Right lobe of liver (tissue), 4 donors: ENCODE data around the gene THAP4.

Source experiments
- CTCF ChIP-seq, 4 donors: fragments of 200-600 bp in 3 of 4; fragments of 450-650 bp in 1 of 4; IDR thresholded peaks; one replicate each; pipeline versions ENCODE4 v1.5.1 to v1.8.0; 2016 to 2022; ENCODE audit warnings: antibody characterized with exemption in 4 of 4, mild to moderate bottlenecking in 2 of 4
- POLR2A ChIP-seq: fragments of 450-650 bp; IDR thresholded peaks from one replicate; pipeline ENCODE4 v1.6.1; 2017; ENCODE audit warnings: antibody characterized with exemption, mild to moderate bottlenecking
- donor health status: DM: no; HTN: no; CAD: no.
- donor health status: DM: no; HTN: no; CAD: no.
- donor health status: DM: no; HTN: yes; CAD: no.

- no peak for TF ChIP-seq CTCF (IDR thresholded peaks at IDR 0.05)
- TF ChIP-seq POLR2A = no peak
These were observed 25.9 kb downstream of the THAP4 start for GRCh38 chr2:241611062-241611461.
